ENCODE data around the gene DDN. TPM values are rescaled to one million over a fixed set of nuclear protein-coding genes. Genes with fewer than 3 reads are reported as not detected.

The DDN gene
- total and polyA plus RNA-seq, 10 of the 15 experiments (the other 5 are each of a cell fraction or from before 2014, with no cell fraction given), result 0.10 to 13.4 (median 3.7) TPM

DNA sequence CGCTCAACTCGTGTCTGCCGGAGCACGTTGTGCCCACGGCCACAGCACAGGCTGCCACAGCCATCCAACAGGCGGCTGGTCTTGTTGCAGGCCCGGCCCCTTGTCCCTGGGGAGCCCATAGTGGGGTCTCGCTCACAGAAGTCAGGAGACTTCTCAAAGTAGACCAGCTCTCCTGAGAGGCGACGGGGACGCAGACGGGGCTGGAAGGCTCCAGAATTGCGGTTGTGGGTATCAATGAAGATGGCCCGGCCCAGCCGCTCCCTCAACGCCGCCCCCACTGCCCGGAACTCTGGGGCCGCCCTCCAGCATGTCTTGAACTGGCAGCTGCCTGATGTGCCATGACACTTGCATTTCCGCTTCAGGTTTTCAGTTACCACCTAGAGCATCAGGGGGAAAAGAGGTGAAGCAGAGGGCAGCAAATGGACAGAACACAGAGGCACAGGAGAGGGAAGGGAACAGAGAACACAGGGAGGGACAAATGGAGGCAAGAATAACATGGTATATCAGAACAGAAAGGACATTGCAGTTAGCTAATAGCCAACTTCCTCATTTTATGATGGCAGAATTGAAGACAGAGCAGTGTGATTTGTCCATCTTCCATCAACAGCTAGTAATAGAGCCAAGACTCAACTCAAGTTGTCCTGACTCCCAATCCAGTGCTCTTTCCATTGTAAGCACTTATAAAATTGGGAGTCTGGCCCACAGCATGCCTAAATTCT lies 32.8 kb downstream of the DDN start:
- ATAC-seq, result 0 out of 3 replicates have a peak, but pooled peaks have one; percentile 14
- no peaks in the 10 kb centered on the region for H3K36me3 ChIP-seq (ENCODE audit: control insufficient read depth in 2 of 2, insufficient read depth in 2 of 2, low read length in 1 of 2)
- no peaks in the 10 kb centered on the region for H4K20me1 ChIP-seq (ENCODE audit: control insufficient read depth, insufficient read depth)
- CTCF ChIA-PET, result interaction anchor here (0.9 to 5.9 kb wide), 14 partner anchors 9 to 113 kb away, joined by 3 to 65 read pairs (median 5); partner anchors contain the start of genes ARF3, FKBP11, RND1 and WNT1
- SMC1A ChIA-PET (ENCODE audit: uncharacterized antibody, unreplicated experiment), result interaction anchor here (0.7 to 3.8 kb wide), 6 partner anchors 9 to 139 kb away, joined by 3 to 17 read pairs (median 4); partner anchors contain the start of gene ARF3
- FAIRE-seq, result peak; percentile 31
- H3K9me3 ChIP-seq (replicated peaks; ENCODE audit: control insufficient read depth, insufficient read depth, low read length), result no peaks in the 10 kb centered on the region
- H3K4me2 ChIP-seq (ENCODE audit: control insufficient read depth, insufficient read depth), result no peak overlapping the region
- 33% methylated on average over 20 of the region's 20 CpGs for WGBS (ENCODE audit: insufficient coverage, insufficient replicate concordance, low lambda C conversion rate, missing lambda C conversion rate)
- TF ChIP-seq SPI1 (IDR thresholded peaks at IDR 0.05; ENCODE audit: borderline replicate concordance, insufficient read depth, low read depth, low read length) (peak; percentile 76), BACH1 (IDR thresholded peaks at IDR 0.05; ENCODE audit: borderline replicate concordance) (no peak)
- POLR2A ChIA-PET, result interaction anchor here (0.6 to 7.4 kb wide), 6 partner anchors 11 to 232 kb away, joined by 3 to 86 read pairs (median 3); partner anchors contain the start of genes ARF3 and FKBP11
- intact Hi-C loops (cut with micrococcal nuclease; ENCODE audit: unreplicated experiment) (no loop called here), in situ Hi-C loops (cut with MboI) (no loop called here)
- H3K4me1 ChIP-seq (ENCODE audit: control insufficient read depth, insufficient read depth, low read length), result peaks cover 36% of the 10 kb centered on the region
- peaks cover 3 to 8% of the 10 kb centered on the region in 2 experiments; a peak in 3 of 4 replicates for H3K27me3 ChIP-seq (replicated peaks in 1 of 2; ENCODE audit: control insufficient read depth in 2 of 2, insufficient read depth in 2 of 2, low read length in 1 of 2)
- H3K9ac ChIP-seq (ENCODE audit: control insufficient read depth, insufficient read depth, low read length), result no peak overlapping the region
- H3K4me3 ChIP-seq, result no peak overlapping the region
- RAD21 ChIA-PET (ENCODE audit: unreplicated experiment), result interaction anchor here (1.0 to 1.8 kb wide), 6 partner anchors 9 to 113 kb away, joined by 3 to 7 read pairs (median 4); partner anchors contain the start of genes ARF3 and WNT1
- no peaks in the 10 kb centered on the region for H3K79me2 ChIP-seq (ENCODE audit: control insufficient read depth, insufficient read depth, low read length)
- no peak overlapping the region for H2AFZ ChIP-seq (ENCODE audit: control insufficient read depth, low read depth, low read length)
- no TSS peak for BruUV-seq (replicated peaks)
- DNase-seq (ENCODE audit: low read depth, low spot score), result no peak
- no peak overlapping the region for H3K27ac ChIP-seq (ENCODE audit: control insufficient read depth, insufficient read depth)

DNA sequence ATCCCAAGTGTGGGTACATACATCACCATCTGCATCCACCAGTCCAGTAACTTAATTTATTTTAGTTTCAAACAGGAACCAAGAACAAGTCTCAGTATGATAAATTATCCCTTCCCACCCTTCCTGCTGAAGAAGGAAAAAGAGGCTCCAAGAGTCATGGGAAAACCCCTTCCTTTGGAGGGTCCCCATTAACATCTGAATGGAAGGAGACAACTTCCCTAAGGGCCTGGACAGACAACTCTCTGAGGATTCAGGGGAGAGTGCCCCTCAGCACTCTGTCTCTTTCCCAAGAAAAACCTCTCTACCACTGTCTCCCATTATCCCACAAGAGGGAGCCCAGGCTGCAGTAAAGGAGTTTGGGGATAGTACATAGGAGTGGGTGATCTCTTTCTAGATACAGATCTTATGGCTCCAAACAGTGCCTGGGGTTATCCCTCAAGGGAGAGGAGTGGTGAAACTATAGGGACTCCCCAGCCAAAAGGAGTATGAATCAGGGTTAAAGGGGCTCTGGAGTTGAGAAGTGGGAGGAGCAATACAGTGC lies 33.8 kb downstream of the DDN start:
- POLR2A ChIA-PET, result interaction anchor here (7.4 kb wide), 1 partner anchor 10 kb away, joined by 86 read pairs; the partner anchor contains the start of gene ARF3
- DNase-seq (ENCODE audit: low read depth, low spot score), result no peak
- no TSS peak for BruUV-seq (replicated peaks)
- intact Hi-C loops (cut with micrococcal nuclease; ENCODE audit: unreplicated experiment) (no loop called here), in situ Hi-C loops (cut with MboI) (no loop called here)
- Histone ChIP-seq H3K27me3 (replicated peaks in 1 of 2; ENCODE audit: control insufficient read depth in 2 of 2, insufficient read depth in 2 of 2, low read length in 1 of 2) (peaks cover 0 to under 1% of the 10 kb centered on the region in 2 experiments; a peak in 2 of 4 replicates), H4K20me1 (ENCODE audit: control insufficient read depth, insufficient read depth) (no peaks in the 10 kb centered on the region), H2AFZ (ENCODE audit: control insufficient read depth, low read depth, low read length) (no peak overlapping the region), H3K9me3 (replicated peaks; ENCODE audit: control insufficient read depth, insufficient read depth, low read length) (no peaks in the 10 kb centered on the region), H3K79me2 (ENCODE audit: control insufficient read depth, insufficient read depth, low read length) (no peaks in the 10 kb centered on the region), H3K27ac (ENCODE audit: control insufficient read depth, insufficient read depth) (no peak overlapping the region), H3K36me3 (ENCODE audit: control insufficient read depth in 2 of 2, insufficient read depth in 2 of 2, low read length in 1 of 2) (no peaks in the 10 kb centered on the region), H3K9ac (ENCODE audit: control insufficient read depth, insufficient read depth, low read length) (no peak overlapping the region), H3K4me2 (ENCODE audit: control insufficient read depth, insufficient read depth) (no peak overlapping the region), H3K4me1 (ENCODE audit: control insufficient read depth, insufficient read depth, low read length) (peaks cover 26% of the 10 kb centered on the region), H3K4me3 (no peak overlapping the region)
- SMC1A ChIA-PET (ENCODE audit: uncharacterized antibody, unreplicated experiment), result interaction anchor here (1.7 to 3.8 kb wide), 2 partner anchors 8 to 23 kb away, joined by 7 to 17 read pairs; partner anchors contain the start of gene ARF3
- FAIRE-seq, result no peak
- no peak for TF ChIP-seq SP1 (IDR thresholded peaks at IDR 0.05; ENCODE audit: low read depth, low read length)
- 0 out of 4 replicates have a peak, but pooled peaks of 1 of the 2 experiments have one; percentile 16 for TF ChIP-seq IKZF2 (IDR thresholded peaks at IDR 0.05)
- TF ChIP-seq, protein P1, sequence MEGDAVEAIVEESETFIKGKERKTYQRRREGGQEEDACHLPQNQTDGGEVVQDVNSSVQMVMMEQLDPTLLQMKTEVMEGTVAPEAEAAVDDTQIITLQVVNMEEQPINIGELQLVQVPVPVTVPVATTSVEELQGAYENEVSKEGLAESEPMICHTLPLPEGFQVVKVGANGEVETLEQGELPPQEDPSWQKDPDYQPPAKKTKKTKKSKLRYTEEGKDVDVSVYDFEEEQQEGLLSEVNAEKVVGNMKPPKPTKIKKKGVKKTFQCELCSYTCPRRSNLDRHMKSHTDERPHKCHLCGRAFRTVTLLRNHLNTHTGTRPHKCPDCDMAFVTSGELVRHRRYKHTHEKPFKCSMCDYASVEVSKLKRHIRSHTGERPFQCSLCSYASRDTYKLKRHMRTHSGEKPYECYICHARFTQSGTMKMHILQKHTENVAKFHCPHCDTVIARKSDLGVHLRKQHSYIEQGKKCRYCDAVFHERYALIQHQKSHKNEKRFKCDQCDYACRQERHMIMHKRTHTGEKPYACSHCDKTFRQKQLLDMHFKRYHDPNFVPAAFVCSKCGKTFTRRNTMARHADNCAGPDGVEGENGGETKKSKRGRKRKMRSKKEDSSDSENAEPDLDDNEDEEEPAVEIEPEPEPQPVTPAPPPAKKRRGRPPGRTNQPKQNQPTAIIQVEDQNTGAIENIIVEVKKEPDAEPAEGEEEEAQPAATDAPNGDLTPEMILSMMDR (IDR thresholded peaks at IDR 0.05 in 2 of 3, conservative IDR thresholded peaks at IDR 0.05 in 1 of 3; ENCODE audit: control insufficient read depth in 2 of 3, extremely low read depth in 1 of 3, insufficient read depth in 1 of 3, low read depth in 3 of 3, low read length in 3 of 3), result peak in 1 of 3 experiments; percentile 26; a peak in 2 of 6 replicates
- peak; percentile 43 for TF ChIP-seq RAD21 (IDR thresholded peaks at IDR 0.05; ENCODE audit: insufficient read depth, low read depth, low read length)
- CTCF ChIA-PET, result interaction anchor here (1.7 to 5.9 kb wide), 5 partner anchors 8 to 40 kb away, joined by 5 to 65 read pairs (median 26); partner anchors contain the start of genes ARF3, FKBP11 and WNT1
- peak; percentile 29; the same call in 2 of the 3 replicates for ATAC-seq
- RAD21 ChIA-PET (ENCODE audit: unreplicated experiment), result interaction anchor here (1.0 to 1.8 kb wide), 2 partner anchors 13 to 23 kb away, joined by 3 read pairs; no protein-coding TSS in a partner anchor

Data from GM12878 (cell line).